ENCODE data around the gene KLLN.

DNA sequence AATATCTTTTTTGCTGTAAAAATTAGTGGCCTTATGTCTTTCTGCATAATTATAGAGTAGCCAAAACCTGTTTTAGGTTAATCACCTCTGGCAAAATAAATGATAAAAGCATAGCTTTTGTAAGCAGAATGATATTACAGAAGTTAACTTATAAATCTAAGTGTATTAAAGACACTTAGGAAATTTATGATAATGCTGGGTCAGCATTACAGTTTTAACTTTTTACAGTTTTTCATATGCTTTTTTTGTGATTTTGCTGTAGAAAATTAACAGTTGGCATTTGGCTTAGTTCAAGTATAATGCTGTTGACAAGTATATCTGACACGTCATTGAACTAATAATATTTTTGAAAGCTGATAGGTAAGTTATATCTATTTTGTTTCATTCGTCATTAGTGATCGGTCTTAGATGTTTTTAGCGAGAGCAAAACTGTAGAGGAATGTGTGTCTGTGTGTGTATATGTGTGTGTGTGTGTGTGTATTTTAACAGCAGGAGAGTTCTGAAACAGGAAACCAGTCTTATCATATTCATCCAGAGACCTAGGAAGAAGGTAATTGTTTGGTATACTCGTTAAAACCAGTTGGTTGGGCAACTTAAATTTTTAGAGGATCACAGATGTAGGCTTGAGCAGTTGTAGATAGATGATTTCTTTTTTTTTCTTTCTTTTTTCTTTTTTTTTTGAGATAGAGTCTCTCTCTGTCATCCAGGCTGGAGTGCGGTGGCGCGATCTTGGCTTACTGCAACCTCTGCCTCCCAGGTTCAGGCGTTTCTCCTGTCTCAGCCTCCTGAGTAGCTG lies 15.5 kb upstream of the KLLN start:
- TF ChIP-seq, protein P1, sequence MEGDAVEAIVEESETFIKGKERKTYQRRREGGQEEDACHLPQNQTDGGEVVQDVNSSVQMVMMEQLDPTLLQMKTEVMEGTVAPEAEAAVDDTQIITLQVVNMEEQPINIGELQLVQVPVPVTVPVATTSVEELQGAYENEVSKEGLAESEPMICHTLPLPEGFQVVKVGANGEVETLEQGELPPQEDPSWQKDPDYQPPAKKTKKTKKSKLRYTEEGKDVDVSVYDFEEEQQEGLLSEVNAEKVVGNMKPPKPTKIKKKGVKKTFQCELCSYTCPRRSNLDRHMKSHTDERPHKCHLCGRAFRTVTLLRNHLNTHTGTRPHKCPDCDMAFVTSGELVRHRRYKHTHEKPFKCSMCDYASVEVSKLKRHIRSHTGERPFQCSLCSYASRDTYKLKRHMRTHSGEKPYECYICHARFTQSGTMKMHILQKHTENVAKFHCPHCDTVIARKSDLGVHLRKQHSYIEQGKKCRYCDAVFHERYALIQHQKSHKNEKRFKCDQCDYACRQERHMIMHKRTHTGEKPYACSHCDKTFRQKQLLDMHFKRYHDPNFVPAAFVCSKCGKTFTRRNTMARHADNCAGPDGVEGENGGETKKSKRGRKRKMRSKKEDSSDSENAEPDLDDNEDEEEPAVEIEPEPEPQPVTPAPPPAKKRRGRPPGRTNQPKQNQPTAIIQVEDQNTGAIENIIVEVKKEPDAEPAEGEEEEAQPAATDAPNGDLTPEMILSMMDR (conservative IDR thresholded peaks at IDR 0.05; ENCODE audit: low read depth, low read length) = no peak
- no peak for TF ChIP-seq EZH2phosphoT487 (IDR thresholded peaks at IDR 0.05; ENCODE audit: borderline replicate concordance, low read length)

Data from PC-3 (cell line).